ENCODE measurements around the gene ATP13A4. TPM values are rescaled to one million over a fixed set of nuclear protein-coding genes. Genes with fewer than 3 reads are reported as not detected.

The ATP13A4 gene
- total RNA-seq, 1 donor from 2014 or later, result 13.0 TPM

GRCh38 chr3:193589616-193590015, 34.9 kb upstream of the ATP13A4 start:
- DNase-seq (ENCODE audit: extremely low spot score in 2 of 2), result no peak
- TF ChIP-seq POLR2A (IDR thresholded peaks at IDR 0.05) (no peak), POLR2AphosphoS5 (IDR thresholded peaks at IDR 0.05; ENCODE audit: insufficient read depth in 1 of 2, low read depth in 1 of 2) (no peak)
- TF ChIP-seq, protein P1, sequence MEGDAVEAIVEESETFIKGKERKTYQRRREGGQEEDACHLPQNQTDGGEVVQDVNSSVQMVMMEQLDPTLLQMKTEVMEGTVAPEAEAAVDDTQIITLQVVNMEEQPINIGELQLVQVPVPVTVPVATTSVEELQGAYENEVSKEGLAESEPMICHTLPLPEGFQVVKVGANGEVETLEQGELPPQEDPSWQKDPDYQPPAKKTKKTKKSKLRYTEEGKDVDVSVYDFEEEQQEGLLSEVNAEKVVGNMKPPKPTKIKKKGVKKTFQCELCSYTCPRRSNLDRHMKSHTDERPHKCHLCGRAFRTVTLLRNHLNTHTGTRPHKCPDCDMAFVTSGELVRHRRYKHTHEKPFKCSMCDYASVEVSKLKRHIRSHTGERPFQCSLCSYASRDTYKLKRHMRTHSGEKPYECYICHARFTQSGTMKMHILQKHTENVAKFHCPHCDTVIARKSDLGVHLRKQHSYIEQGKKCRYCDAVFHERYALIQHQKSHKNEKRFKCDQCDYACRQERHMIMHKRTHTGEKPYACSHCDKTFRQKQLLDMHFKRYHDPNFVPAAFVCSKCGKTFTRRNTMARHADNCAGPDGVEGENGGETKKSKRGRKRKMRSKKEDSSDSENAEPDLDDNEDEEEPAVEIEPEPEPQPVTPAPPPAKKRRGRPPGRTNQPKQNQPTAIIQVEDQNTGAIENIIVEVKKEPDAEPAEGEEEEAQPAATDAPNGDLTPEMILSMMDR (IDR thresholded peaks at IDR 0.05), result no peak
- Histone ChIP-seq H3K27ac (no peak overlapping the region), H3K36me3 (no peaks in the 10 kb centered on the region), H3K4me3 (no peak overlapping the region), H3K4me1 (peaks cover 18% of the 10 kb centered on the region), H3K27me3 (no peaks in the 10 kb centered on the region), H3K9me3 (no peaks in the 10 kb centered on the region)
- intact Hi-C loops (cut with DNase I), result no loop called here

GRCh38 chr3:193589129-193589528, 34.4 kb upstream of the ATP13A4 start:
- H3K27ac ChIP-seq, result no peak overlapping the region
- TF ChIP-seq, protein P1 (IDR thresholded peaks at IDR 0.05), result no peak
- no peak for TF ChIP-seq POLR2A (IDR thresholded peaks at IDR 0.05)
- no peaks in the 10 kb centered on the region for H3K27me3 ChIP-seq
- H3K4me3 ChIP-seq, result no peak overlapping the region
- no peaks in the 10 kb centered on the region for H3K36me3 ChIP-seq
- intact Hi-C loops (cut with DNase I), result no loop called here
- H3K4me1 ChIP-seq, result peaks cover 13% of the 10 kb centered on the region
- DNase-seq (ENCODE audit: extremely low spot score in 2 of 2), result no peak
- H3K9me3 ChIP-seq, result no peaks in the 10 kb centered on the region

DNA sequence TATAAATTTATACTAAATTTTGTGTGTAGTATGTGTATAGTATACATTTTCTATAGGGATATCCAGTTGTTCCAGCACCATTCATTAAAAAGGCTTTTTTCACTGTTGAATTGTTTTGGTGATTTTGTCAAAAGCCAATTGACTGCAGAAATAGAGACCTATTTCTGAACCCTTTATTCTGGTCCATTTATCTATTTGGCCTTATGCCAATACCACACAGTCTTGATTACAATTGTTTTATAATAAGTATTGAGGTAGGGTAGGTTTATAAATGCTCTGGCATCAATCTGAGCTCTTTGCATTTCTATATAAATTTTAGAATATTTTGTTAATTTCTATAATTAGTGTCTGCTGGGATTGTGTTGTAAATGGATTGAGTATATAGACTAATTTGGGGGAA, 31.8 kb upstream of the ATP13A4 start:
- TF ChIP-seq, protein P1 (IDR thresholded peaks at IDR 0.05), result no peak
- TF ChIP-seq POLR2A (IDR thresholded peaks at IDR 0.05) (no peak), POLR2AphosphoS5 (IDR thresholded peaks at IDR 0.05; ENCODE audit: insufficient read depth in 1 of 2, low read depth in 1 of 2) (no peak)
- no peak overlapping the region for H3K4me3 ChIP-seq
- H3K27me3 ChIP-seq, result no peaks in the 10 kb centered on the region
- intact Hi-C loops (cut with DNase I), result no loop called here
- H3K4me1 ChIP-seq, result no peaks in the 10 kb centered on the region
- H3K9me3 ChIP-seq, result no peaks in the 10 kb centered on the region
- H3K36me3 ChIP-seq, result no peaks in the 10 kb centered on the region
- no peak overlapping the region for H3K27ac ChIP-seq
- no peak for DNase-seq (ENCODE audit: extremely low spot score in 2 of 2)

GRCh38 chr3:193585530-193585929, 30.8 kb upstream of the ATP13A4 start:
- H3K9me3 ChIP-seq, result no peaks in the 10 kb centered on the region
- H3K27me3 ChIP-seq, result no peaks in the 10 kb centered on the region
- intact Hi-C loops (cut with DNase I), result no loop called here
- TF ChIP-seq POLR2AphosphoS5 (IDR thresholded peaks at IDR 0.05; ENCODE audit: insufficient read depth in 1 of 2, low read depth in 1 of 2) (peak in 1 of 2 donors; percentile 45), POLR2A (IDR thresholded peaks at IDR 0.05) (no peak)
- H3K36me3 ChIP-seq, result no peaks in the 10 kb centered on the region
- H3K4me3 ChIP-seq, result no peak overlapping the region
- no peaks in the 10 kb centered on the region for H3K4me1 ChIP-seq
- H3K27ac ChIP-seq, result no peak overlapping the region
- DNase-seq (ENCODE audit: extremely low spot score in 2 of 2), result no peak

DNA sequence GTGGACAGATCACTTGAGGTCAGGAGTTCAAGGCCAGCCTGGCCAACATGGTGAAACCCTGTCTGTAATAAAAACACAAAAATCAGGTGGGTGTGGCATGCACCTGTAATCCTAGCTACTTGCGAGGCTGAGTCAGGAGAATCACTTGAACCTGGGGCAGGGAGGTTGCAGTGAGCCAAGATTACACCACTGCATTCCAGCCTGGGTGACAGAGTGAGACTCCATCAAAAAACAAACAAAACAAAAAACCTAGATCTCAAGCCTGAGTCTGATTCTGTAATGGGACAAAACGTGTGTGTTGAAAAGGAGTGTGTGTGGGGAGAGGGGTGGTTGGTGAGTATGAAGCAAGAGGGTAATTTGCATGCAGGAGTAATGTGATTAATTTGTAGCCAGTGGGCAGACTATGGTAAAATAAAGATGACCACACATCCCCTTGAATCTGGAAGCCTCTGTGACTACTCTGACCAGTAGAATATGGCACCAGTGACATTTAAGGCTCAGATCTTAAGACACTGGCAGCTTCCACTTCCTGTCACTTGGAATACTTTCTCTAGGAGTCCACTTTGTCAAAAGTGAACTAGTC, 19.9 kb upstream of the ATP13A4 start:
- no peaks in the 10 kb centered on the region for H3K4me1 ChIP-seq
- intact Hi-C loops (cut with DNase I), result loop anchor here (10.0 kb wide), 1 partner anchor 760 kb away; no protein-coding TSS in a partner anchor
- no peak overlapping the region for H3K27ac ChIP-seq
- TF ChIP-seq, protein P1 (IDR thresholded peaks at IDR 0.05), result no peak
- TF ChIP-seq POLR2A (IDR thresholded peaks at IDR 0.05), result no peak
- TF ChIP-seq POLR2AphosphoS5 (IDR thresholded peaks at IDR 0.05; ENCODE audit: insufficient read depth in 1 of 2, low read depth in 1 of 2), result no peak
- H3K27me3 ChIP-seq, result no peaks in the 10 kb centered on the region
- DNase-seq (ENCODE audit: extremely low spot score in 2 of 2), result no peak
- H3K9me3 ChIP-seq, result no peaks in the 10 kb centered on the region
- H3K4me3 ChIP-seq, result no peak overlapping the region
- no peaks in the 10 kb centered on the region for H3K36me3 ChIP-seq

Measured in vagina (tissue), 2 donors.